GM20000 (cell line): Measurements from ENCODE around the gene GADD45G.

Source experiments
- DNase-seq: peaks from one replicate; pipeline ENCODE4 v3.0.0; 2012; ENCODE audit warnings: low spot score
- TF ChIP-seq, protein P1 (sequence below): IDR thresholded peaks from 2 replicates; pipeline ENCODE4 v1.5.1; 2012; ENCODE audit warnings: mild to moderate bottlenecking, control low read depth; ENCODE audit errors: extremely low read depth, missing control alignments

Gene GADD45G

GRCh38 chr9:89633404-89633803 lies 28.6 kb downstream of the GADD45G start:
- TF ChIP-seq, protein P1, sequence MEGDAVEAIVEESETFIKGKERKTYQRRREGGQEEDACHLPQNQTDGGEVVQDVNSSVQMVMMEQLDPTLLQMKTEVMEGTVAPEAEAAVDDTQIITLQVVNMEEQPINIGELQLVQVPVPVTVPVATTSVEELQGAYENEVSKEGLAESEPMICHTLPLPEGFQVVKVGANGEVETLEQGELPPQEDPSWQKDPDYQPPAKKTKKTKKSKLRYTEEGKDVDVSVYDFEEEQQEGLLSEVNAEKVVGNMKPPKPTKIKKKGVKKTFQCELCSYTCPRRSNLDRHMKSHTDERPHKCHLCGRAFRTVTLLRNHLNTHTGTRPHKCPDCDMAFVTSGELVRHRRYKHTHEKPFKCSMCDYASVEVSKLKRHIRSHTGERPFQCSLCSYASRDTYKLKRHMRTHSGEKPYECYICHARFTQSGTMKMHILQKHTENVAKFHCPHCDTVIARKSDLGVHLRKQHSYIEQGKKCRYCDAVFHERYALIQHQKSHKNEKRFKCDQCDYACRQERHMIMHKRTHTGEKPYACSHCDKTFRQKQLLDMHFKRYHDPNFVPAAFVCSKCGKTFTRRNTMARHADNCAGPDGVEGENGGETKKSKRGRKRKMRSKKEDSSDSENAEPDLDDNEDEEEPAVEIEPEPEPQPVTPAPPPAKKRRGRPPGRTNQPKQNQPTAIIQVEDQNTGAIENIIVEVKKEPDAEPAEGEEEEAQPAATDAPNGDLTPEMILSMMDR = no peak
- no peak for DNase-seq

DNA sequence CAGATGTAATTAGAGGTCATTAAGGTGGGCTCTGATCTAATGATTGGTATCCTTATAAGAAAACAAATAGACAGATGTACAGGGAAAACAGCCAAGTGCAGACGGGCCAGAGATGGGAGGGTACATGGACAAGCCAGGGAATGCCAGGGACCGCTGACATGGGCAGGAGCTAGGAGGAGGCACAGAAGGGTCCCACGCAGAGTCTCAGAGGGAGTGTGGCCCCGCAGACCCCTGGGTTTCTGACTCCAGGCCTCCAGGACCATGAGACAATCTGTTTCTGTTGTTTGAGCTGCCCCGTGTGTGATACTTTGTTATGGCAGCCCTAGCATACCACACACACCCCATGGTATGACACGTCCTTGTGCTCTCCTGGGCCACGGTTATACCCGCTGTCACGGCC lies 29.1 kb downstream of the GADD45G start:
- no peak for DNase-seq
- TF ChIP-seq, protein P1 = no peak

- DNase-seq = no peak
- TF ChIP-seq, protein P1 = no peak
Measured at GRCh38 chr9:89634995-89635742, 30.4 kb downstream of the GADD45G start.

GRCh38 chr9:89635816-89636215 lies 31.0 kb downstream of the GADD45G start:
- TF ChIP-seq, protein P1 = no peak
- no peak for DNase-seq

GRCh38 chr9:89637787-89638186 lies 33.0 kb downstream of the GADD45G start:
- no peak for DNase-seq
- TF ChIP-seq, protein P1 = no peak

GRCh38 chr9:89638359-89638758 lies 33.5 kb downstream of the GADD45G start:
- TF ChIP-seq, protein P1 = no peak
- DNase-seq = no peak

DNA sequence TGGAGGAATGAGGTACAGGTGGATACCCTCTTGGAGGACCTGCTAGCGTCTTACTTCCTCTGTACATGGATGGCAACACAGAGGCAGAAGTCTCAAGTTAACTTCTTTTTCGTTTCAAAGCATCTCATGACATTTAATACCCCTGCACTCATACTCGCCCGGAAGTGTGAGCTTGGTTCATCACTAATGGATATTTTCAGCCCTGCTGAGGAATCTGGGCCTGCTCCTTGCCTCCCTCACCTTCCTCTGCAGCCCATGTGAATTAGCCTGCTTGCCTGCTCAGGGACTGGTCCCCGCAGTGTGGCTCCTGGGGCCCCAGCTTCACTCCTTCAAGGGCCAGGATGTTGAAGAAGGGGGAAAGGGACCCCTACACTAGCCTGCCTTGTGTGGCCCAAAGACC lies 34.1 kb downstream of the GADD45G start:
- TF ChIP-seq, protein P1 = no peak
- DNase-seq = no peak
